Loucy (cell line): Measurements from ENCODE around the gene DCD.

ENCODE experiments used
- CTCF ChIP-seq: fragments of 200-600 bp; sonication (generic); conservative IDR thresholded peaks from 2 replicates; pipeline ENCODE4 v1.5.1; 2014; ENCODE audit warnings: mild to moderate bottlenecking, antibody characterized with exemption, low read length
- EZH2phosphoT487 ChIP-seq: fragments of 200-600 bp; IDR thresholded peaks from 2 replicates; pipeline ENCODE4 v1.6.1; 2018; ENCODE audit warnings: antibody characterized with exemption, mild to moderate bottlenecking, moderate library complexity, borderline replicate concordance

- TF ChIP-seq CTCF = no peak
- no peak for TF ChIP-seq EZH2phosphoT487
These were observed 16.6 kb downstream of the DCD start for GRCh38 chr12:54631551-54631950.
